GM12874 (cell line): ENCODE results near the gene METTL16.

Experiments used
- TF ChIP-seq, protein P1 (sequence below): IDR thresholded peaks from 2 replicates; pipeline ENCODE4 v1.5.1; 2011; ENCODE audit warnings: low read depth, mild to moderate bottlenecking, control low read depth, low read length, moderate library complexity; ENCODE audit not compliant: insufficient read depth

METTL16 gene

GRCh38 chr17:2388020-2388682 lies 123.5 kb downstream of the METTL16 start:
- TF ChIP-seq, protein P1, sequence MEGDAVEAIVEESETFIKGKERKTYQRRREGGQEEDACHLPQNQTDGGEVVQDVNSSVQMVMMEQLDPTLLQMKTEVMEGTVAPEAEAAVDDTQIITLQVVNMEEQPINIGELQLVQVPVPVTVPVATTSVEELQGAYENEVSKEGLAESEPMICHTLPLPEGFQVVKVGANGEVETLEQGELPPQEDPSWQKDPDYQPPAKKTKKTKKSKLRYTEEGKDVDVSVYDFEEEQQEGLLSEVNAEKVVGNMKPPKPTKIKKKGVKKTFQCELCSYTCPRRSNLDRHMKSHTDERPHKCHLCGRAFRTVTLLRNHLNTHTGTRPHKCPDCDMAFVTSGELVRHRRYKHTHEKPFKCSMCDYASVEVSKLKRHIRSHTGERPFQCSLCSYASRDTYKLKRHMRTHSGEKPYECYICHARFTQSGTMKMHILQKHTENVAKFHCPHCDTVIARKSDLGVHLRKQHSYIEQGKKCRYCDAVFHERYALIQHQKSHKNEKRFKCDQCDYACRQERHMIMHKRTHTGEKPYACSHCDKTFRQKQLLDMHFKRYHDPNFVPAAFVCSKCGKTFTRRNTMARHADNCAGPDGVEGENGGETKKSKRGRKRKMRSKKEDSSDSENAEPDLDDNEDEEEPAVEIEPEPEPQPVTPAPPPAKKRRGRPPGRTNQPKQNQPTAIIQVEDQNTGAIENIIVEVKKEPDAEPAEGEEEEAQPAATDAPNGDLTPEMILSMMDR = no peak

GRCh38 chr17:2387086-2388019 lies 124.3 kb downstream of the METTL16 start:
- TF ChIP-seq, protein P1 = no peak

GRCh38 chr17:2386400-2387085 lies 125.1 kb downstream of the METTL16 start:
- TF ChIP-seq, protein P1 = no peak

DNA sequence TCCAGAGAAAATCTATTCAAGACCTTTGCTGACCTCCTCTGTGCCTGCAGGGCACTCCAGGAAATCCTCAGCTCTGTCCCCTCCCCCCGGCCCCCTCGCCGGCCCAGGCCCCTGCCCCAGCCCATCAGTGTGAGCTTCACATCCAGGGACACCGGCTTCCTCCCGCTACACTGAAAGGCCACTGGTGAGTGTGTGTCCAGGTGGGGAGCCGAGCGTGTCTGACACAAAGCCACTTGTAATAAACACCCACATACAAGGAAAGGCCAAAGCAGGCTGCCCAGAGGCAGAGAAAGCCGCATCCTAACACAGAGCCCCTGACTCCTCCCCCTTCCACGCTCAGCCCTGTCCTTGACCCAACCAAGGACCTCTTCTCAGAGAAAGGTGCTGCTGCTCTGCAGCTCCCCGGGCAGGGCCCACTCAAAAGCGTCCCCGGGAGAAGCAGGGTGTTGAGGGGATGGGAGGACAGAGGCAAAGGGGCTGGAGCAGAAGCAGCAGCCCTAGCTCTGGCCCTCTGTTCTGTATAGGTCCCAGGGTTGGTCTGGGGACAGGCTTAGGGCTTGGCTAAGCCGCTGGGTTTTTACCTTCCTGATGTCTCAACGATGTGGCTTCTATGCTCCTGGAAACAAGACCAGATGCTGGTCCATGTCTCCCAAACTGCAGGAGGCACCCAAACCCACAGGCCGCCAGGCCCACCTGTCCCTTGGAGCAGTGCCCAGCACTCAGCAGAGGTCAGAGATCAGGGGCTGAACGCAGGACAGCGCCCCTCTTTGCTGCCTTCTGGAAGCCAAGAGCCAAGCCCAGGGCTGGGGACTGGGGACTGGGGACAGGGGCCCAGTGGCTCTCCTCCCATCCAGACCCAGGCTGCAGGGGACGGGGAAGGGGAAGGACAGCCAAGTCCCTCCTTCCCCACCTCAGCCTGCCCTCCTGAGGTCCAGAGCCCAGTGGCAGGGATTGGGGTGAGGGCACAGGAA lies 126.2 kb downstream of the METTL16 start:
- TF ChIP-seq, protein P1 = no peak

DNA sequence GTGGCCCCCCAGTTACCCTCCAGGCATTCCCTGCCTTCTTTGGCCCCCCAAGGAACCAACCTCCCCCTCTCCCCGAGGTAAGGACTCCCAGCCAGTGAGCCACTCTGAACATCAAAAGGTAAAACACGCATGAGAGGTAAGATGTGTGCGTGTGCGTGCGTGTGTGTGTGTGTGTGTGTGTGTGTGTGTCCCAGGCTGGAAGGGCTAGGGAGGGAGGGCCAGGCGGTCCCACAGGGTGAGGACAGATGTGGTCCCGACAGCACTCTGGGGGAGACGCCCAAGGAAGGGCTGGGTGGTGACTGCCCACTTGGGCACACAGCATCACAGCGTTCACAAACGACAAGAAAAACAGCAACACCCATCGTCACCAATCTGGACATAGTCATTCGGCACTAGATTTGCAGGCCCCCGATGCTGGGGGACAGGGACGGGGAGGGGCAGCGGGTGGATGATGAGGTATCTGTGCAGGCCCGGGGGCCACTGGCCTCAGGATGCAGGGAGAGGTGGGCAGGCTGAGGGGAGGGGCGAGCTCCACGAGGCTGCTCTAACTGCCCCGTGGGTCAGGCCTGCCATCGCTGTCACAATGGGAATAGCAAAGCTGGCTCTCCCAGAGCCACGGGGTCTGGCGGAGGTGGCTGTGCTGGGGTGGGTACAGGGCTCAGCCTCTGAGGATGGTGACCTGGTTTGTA lies 127.1 kb downstream of the METTL16 start:
- TF ChIP-seq, protein P1 = no peak

- TF ChIP-seq, protein P1 = no peak
Measured at GRCh38 chr17:2383628-2384167, 128.0 kb downstream of the METTL16 start.
